Subcutaneous adipose tissue (tissue), 4 donors: ENCODE results near the gene ZNF888. TPM values are rescaled to one million over a fixed set of nuclear protein-coding genes. Genes with fewer than 3 reads are reported as not detected.
"Not testable (repeated sequence)": the region's sequence is repeated elsewhere in the genome, so short reads cannot be mapped to it uniquely, and the experiment has no call there.

Source experiments
- CTCF ChIP-seq: fragments of 450-650 bp; IDR thresholded peaks from one replicate; pipeline ENCODE4 v1.5.1; 2016; ENCODE audit warnings: low read depth, mild to moderate bottlenecking, control low read depth, antibody characterized with exemption, moderate library complexity
- small RNA-seq: library from RNA; depleted of rRNA; stranded (forward); fragments of <200 nt; gene quantifications from one replicate; pipeline ENCODE3, GENCODE V24; 2016
- total RNA-seq, 4 donors: library from RNA; depleted of rRNA; stranded (reverse); fragments of >200 nt; gene quantifications; one replicate each; pipeline ENCODE4 v1.1.0, GENCODE V29; 2016

Gene ZNF888
- total RNA-seq, 4 donors from 2014 or later = 3.4 to 6.3 (median 4.9) TPM

DNA sequence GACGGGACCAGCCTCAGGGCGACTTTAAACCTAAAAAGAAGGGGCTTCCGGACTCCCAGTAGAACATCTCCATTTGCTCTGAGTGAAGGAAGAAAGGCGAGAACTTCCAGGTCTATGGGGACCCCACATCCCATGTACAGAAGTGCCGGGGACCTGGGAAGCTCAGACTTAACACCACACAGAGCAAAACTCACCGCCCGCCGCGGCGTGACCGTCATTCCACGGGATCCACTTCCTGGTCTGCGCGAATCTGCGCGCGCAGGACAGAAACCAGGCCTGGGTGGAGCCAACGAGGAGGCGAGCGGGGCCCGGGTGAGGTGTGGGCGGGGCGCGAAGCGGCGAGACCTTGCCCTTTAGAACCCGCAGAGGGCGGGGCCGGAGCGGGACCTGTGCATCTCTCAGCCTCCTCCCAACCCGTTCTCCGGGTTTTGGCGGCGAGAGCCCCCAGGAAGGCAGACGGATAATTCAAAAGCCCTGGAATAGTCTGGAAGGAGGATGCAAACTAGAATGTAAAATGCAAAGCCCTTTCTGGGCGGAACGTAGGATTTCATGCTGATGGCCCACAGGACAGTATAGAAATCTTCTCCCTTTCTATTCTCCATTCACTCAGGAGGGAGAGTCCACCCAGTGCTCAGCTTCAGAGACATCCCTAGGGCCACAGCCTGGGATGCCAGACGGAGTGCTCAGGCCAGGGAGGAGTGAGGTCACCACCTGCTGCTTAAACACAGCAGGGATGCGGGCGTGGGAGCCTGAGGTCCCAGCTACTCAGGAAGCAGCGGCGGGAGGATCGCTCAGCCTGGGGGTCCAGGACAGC lies 65.6 kb downstream of the ZNF888 start, which contains the start of gene ZNF468:
Gene ZNF468, minus strand, starts transcription at position 242 of the 814 bp plus-strand sequence. CDS start 3,347 bp downstream, outside the sequence.
- not testable (repeated sequence) for TF ChIP-seq CTCF

Small RNA genes within 50 kb of the gene (small RNA-seq; reads per million reads assigned to genes)
- gene ZNF320 = not detected

Other genes with a start within 250 kb of the ZNF888 start
- gene ZNF611, start 188.4 kb downstream of the ZNF888 start, total RNA-seq = 10 to 100 TPM; 13.9 to 21.7 (median 16.9) TPM
- 10 to 100 TPM in 3 of 4 donors, 1 to 10 TPM in 1; 8.5 to 10.6 (median 10.3) TPM for gene ZNF600, start 136.6 kb downstream of the ZNF888 start, total RNA-seq
- gene ZNF28, start 101.8 kb downstream of the ZNF888 start, total RNA-seq = 10 to 100 TPM in 3 of 4 donors, 1 to 10 TPM in 1; 8.5 to 17.9 (median 14.2) TPM
- 10 to 100 TPM; 10.9 to 17.0 (median 15.5) TPM for gene ZNF468, start 65.8 kb downstream of the ZNF888 start, total RNA-seq
- 10 to 100 TPM in 1 of 4 donors, 1 to 10 TPM in 3; 5.3 to 13.9 (median 7.4) TPM for gene ZNF320, start 25.8 kb downstream of the ZNF888 start, total RNA-seq
- 10 to 100 TPM in 1 of 4 donors, 1 to 10 TPM in 3; 4.7 to 10.8 (median 6.7) TPM for gene ZNF816, start 39.5 kb upstream of the ZNF888 start, total RNA-seq
- gene ERVV-1, start 90.5 kb upstream of the ZNF888 start, total RNA-seq = not detected
- gene ERVV-2, start 121.3 kb upstream of the ZNF888 start, total RNA-seq = not detected
- gene ZNF160, start 180.0 kb upstream of the ZNF888 start, total RNA-seq = 10 to 100 TPM; 41.0 to 81.6 (median 53.3) TPM
- gene ZNF415, start 209.5 kb upstream of the ZNF888 start, total RNA-seq = 1 to 10 TPM; 3.6 to 7.5 (median 5.9) TPM
- 10 to 100 TPM in 3 of 4 donors, 1 to 10 TPM in 1; 8.3 to 24.1 (median 14.1) TPM for gene ZNF347, start 235.6 kb upstream of the ZNF888 start, total RNA-seq